ENCODE results near the gene ZNF691.
"Not testable (repeated sequence)": the region's sequence is repeated elsewhere in the genome, so short reads cannot be mapped to it uniquely, and the experiment has no call there.

ZNF691 gene

GRCh38 chr1:42807056-42807668 lies 39.3 kb upstream of the ZNF691 start:
- no peak overlapping the region for H3K4me3 ChIP-seq (replicated peaks in 1 of 2; ENCODE audit: low read depth in 2 of 2, low read length in 2 of 2)
- no peak for DNase-seq (ENCODE audit: low read depth in 2 of 2)
- TF ChIP-seq CTCF (IDR thresholded peaks at IDR 0.05; ENCODE audit: low read depth, low read length), result no peak

GRCh38 chr1:42814815-42815214 lies 31.6 kb upstream of the ZNF691 start:
- H3K4me3 ChIP-seq (replicated peaks in 1 of 2; ENCODE audit: low read depth in 2 of 2, low read length in 2 of 2); DNase-seq (ENCODE audit: low read depth in 2 of 2): not testable (repeated sequence)

- peak overlapping the region; percentile 68 to 87 for H3K4me3 ChIP-seq (replicated peaks in 1 of 2; ENCODE audit: low read depth in 2 of 2, low read length in 2 of 2)
- TF ChIP-seq CTCF (IDR thresholded peaks at IDR 0.05; ENCODE audit: low read depth, low read length), result no peak
- peak; percentile 10 to 15 for DNase-seq (ENCODE audit: low read depth in 2 of 2)
These were observed 30.4 kb upstream of the ZNF691 start for GRCh38 chr1:42815941-42816584.

GRCh38 chr1:42816585-42817439 lies 29.6 kb upstream of the ZNF691 start, which contains the start of the genes ERMAP and SVBP:
Gene ERMAP, plus strand, starts transcription at chr1:42817122. Its CDS starts 13,327 bp downstream, at chr1:42830449.
Gene SVBP, minus strand, starts transcription at chr1:42817397. Its CDS starts 853 bp downstream, at chr1:42816544.
- TF ChIP-seq CTCF (IDR thresholded peaks at IDR 0.05; ENCODE audit: low read depth, low read length), result no peak
- DNase-seq (ENCODE audit: low read depth in 2 of 2), result peak; percentile 89 to 91
- H3K4me3 ChIP-seq (replicated peaks in 1 of 2; ENCODE audit: low read depth in 2 of 2, low read length in 2 of 2), result peak within 1 kb of the TSS; percentile 68 to 87

- TF ChIP-seq CTCF (IDR thresholded peaks at IDR 0.05; ENCODE audit: low read depth, low read length), result no peak
- no peak for DNase-seq (ENCODE audit: low read depth in 2 of 2)
- peak overlapping the region; percentile 45 to 59 for H3K4me3 ChIP-seq (replicated peaks in 1 of 2; ENCODE audit: low read depth in 2 of 2, low read length in 2 of 2)
These were observed 29.0 kb upstream of the ZNF691 start for GRCh38 chr1:42817440-42817767.

GRCh38 chr1:42817976-42818375 lies 28.4 kb upstream of the ZNF691 start:
- DNase-seq (ENCODE audit: low read depth in 2 of 2), result no peak
- TF ChIP-seq CTCF (IDR thresholded peaks at IDR 0.05; ENCODE audit: low read depth, low read length), result no peak
- no peak overlapping the region for H3K4me3 ChIP-seq (replicated peaks in 1 of 2; ENCODE audit: low read depth in 2 of 2, low read length in 2 of 2)

GRCh38 chr1:42820813-42821212 lies 25.6 kb upstream of the ZNF691 start:
- no peak for TF ChIP-seq CTCF (IDR thresholded peaks at IDR 0.05; ENCODE audit: low read depth, low read length)
- DNase-seq (ENCODE audit: low read depth in 2 of 2), result no peak
- H3K4me3 ChIP-seq (replicated peaks in 1 of 2; ENCODE audit: low read depth in 2 of 2, low read length in 2 of 2), result no peak overlapping the region

Measured in cardiac fibroblast (primary cell).